DMS53 treated with DMSO at 0.1 percent for 48 hours (cell line): Measurements from ENCODE around the gene ZNF33B.
"Not testable (repeated sequence)": the region's sequence is repeated elsewhere in the genome, so short reads cannot be mapped to it uniquely, and the experiment has no call there.

ENCODE experiments used
- DNase-seq: peaks from one replicate; lab custom pipeline; 2025; ENCODE audit not compliant: unreplicated experiment; lab: John Stamatoyannopoulos, UW

ZNF33B gene

GRCh38 chr10:42618424-42618823, 19.9 kb downstream of the ZNF33B start:
- no peak for DNase-seq

- DNase-seq = no peak
Measured at GRCh38 chr10:42615419-42615818, 23.0 kb downstream of the ZNF33B start.

GRCh38 chr10:42609872-42610271, 28.5 kb downstream of the ZNF33B start:
- DNase-seq = no peak

GRCh38 chr10:42598249-42598873, 40.0 kb downstream of the ZNF33B start:
- no peak for DNase-seq

- DNase-seq = no peak
Measured at GRCh38 chr10:42596196-42596595, 42.2 kb downstream of the ZNF33B start.

- DNase-seq = no peak
Measured at GRCh38 chr10:42594246-42594650, 44.1 kb downstream of the ZNF33B start.

- DNase-seq = no peak
Measured at GRCh38 chr10:42593284-42593683, 45.1 kb downstream of the ZNF33B start.

- no peak for DNase-seq
Measured at GRCh38 chr10:42583828-42584227, 54.5 kb downstream of the ZNF33B start.

- DNase-seq = no peak
Measured at GRCh38 chr10:42578019-42578418, 60.4 kb downstream of the ZNF33B start.

- DNase-seq = no peak
Measured at GRCh38 chr10:42576338-42576737, 62.0 kb downstream of the ZNF33B start.

- DNase-seq = no peak
Measured at GRCh38 chr10:42574336-42574735, 64.0 kb downstream of the ZNF33B start.

GRCh38 chr10:42556931-42557330, 81.4 kb downstream of the ZNF33B start:
- no peak for DNase-seq

GRCh38 chr10:42553576-42553975, 84.8 kb downstream of the ZNF33B start:
- DNase-seq = not testable (repeated sequence)

GRCh38 chr10:42553064-42553407, 85.3 kb downstream of the ZNF33B start:
- DNase-seq = no peak

GRCh38 chr10:42552188-42553063, 85.9 kb downstream of the ZNF33B start:
- peak; percentile 94 for DNase-seq

- DNase-seq = no peak
Measured at GRCh38 chr10:42551582-42552187, 86.7 kb downstream of the ZNF33B start.

- DNase-seq = no peak
Measured at GRCh38 chr10:42549851-42550250, 88.5 kb downstream of the ZNF33B start.

GRCh38 chr10:42548254-42548653, 90.1 kb downstream of the ZNF33B start:
- no peak for DNase-seq

GRCh38 chr10:42544945-42545344, 93.4 kb downstream of the ZNF33B start:
- DNase-seq = no peak

- DNase-seq = no peak
Measured at GRCh38 chr10:42543840-42544372, 94.5 kb downstream of the ZNF33B start.
